WTC11 (cell line): ENCODE results near the gene PCBP3. TPM values are rescaled to one million over a fixed set of nuclear protein-coding genes. Genes with fewer than 3 reads are reported as not detected.
"Not testable (repeated sequence)": the region's sequence is repeated elsewhere in the genome, so short reads cannot be mapped to it uniquely, and the experiment has no call there.

Experiments
- ATAC-seq: fragments of 200-7000 bp; cut with Tn5 transposase; 2 replicates; pipeline ENCODE4 v1.10.0; 2021; ENCODE audit warnings: mild to moderate bottlenecking, moderate library complexity
- CTCF ChIA-PET: fragments of 300-600 bp; sonication (Branson Sonifier 250); formaldehyde crosslinking; loops from one replicate; lab custom pipeline; 2021; ENCODE audit warnings: antibody characterized with exemption; lab: Charles Lee
- POLR2A ChIA-PET: fragments of 350-600 bp; sonication (Branson Sonifier 250); formaldehyde crosslinking; loops from one replicate; lab custom pipeline; 2021; ENCODE audit warnings: antibody characterized with exemption; lab: Charles Lee
- DNase-seq: peaks from one replicate; pipeline ENCODE4 v3.0.0; 2021; ENCODE audit warnings: low spot score
- H3K27ac Mint-ChIP-seq: 2 replicates; pipeline ENCODE4 v1.8.0; 2021; ENCODE audit warnings: mixed read lengths
- H3K27me3 Mint-ChIP-seq: 2 replicates; pipeline ENCODE4 v1.8.0; 2021; ENCODE audit warnings: low read depth, mild to moderate bottlenecking, moderate library complexity, mixed read lengths
- H3K36me3 Mint-ChIP-seq: 2 replicates; pipeline ENCODE4 v1.8.0; 2021; ENCODE audit warnings: mixed read lengths
- H3K4me1 Mint-ChIP-seq: 2 replicates; pipeline ENCODE4 v1.8.0; 2022; ENCODE audit warnings: mixed read lengths
- H3K4me3 Mint-ChIP-seq: 2 replicates; pipeline ENCODE4 v1.8.0; 2021; ENCODE audit warnings: mild to moderate bottlenecking, moderate library complexity, mixed read lengths
- H3K9me3 Mint-ChIP-seq: 2 replicates; pipeline ENCODE4 v1.8.0; 2021; ENCODE audit warnings: mixed read lengths
- E2F1 ChIP-seq: sonication (generic); formaldehyde crosslinking; IDR thresholded peaks from 2 replicates; pipeline ENCODE4 v1.8.0; 2022; ENCODE audit warnings: mild to moderate bottlenecking, missing genetic modification reagents
- EMX1 ChIP-seq: fragments of 250-450 bp; sonication (Bioruptor Pico); IDR thresholded peaks from 2 replicates; pipeline ENCODE4 v1.8.0; 2021; ENCODE audit warnings: mild to moderate bottlenecking
- FOXJ3 ChIP-seq: sonication (generic); formaldehyde crosslinking; IDR thresholded peaks from 2 replicates; pipeline ENCODE4 v1.9.0; 2021; ENCODE audit warnings: missing genetic modification reagents, mild to moderate bottlenecking, borderline replicate concordance
- FOXP4 ChIP-seq: sonication (generic); formaldehyde crosslinking; IDR thresholded peaks from 2 replicates; pipeline ENCODE4 v1.8.0; 2022; ENCODE audit warnings: mild to moderate bottlenecking, missing genetic modification reagents
- NR1H2 ChIP-seq: sonication (generic); formaldehyde crosslinking; IDR thresholded peaks from 2 replicates; pipeline ENCODE4 v1.9.0; 2021; ENCODE audit warnings: mild to moderate bottlenecking, moderate library complexity, missing genetic modification reagents
- PRRX2 ChIP-seq: fragments of 250-450 bp; sonication (Bioruptor Pico); IDR thresholded peaks from 2 replicates; pipeline ENCODE4 v1.8.0; 2021; ENCODE audit warnings: mild to moderate bottlenecking
- SMAD3 ChIP-seq: sonication (generic); formaldehyde crosslinking; IDR thresholded peaks from 2 replicates; pipeline ENCODE4 v1.8.0; 2022; ENCODE audit warnings: missing genetic modification reagents, mild to moderate bottlenecking, borderline replicate concordance
- SOX15 ChIP-seq: fragments of 250-450 bp; sonication (Bioruptor Pico); IDR thresholded peaks from 2 replicates; pipeline ENCODE4 v1.9.0; 2021; ENCODE audit warnings: mild to moderate bottlenecking
- ZBTB43 ChIP-seq: sonication (generic); formaldehyde crosslinking; IDR thresholded peaks from 2 replicates; pipeline ENCODE4 v1.8.1; 2023; ENCODE audit warnings: mild to moderate bottlenecking, missing genetic modification reagents
- ZNF121 ChIP-seq: sonication (generic); formaldehyde crosslinking; IDR thresholded peaks from 2 replicates; pipeline ENCODE4 v1.8.0; 2023; ENCODE audit warnings: missing genetic modification reagents
- ZNF396 ChIP-seq: fragments of 250-450 bp; sonication (Bioruptor Pico); IDR thresholded peaks from 2 replicates; pipeline ENCODE4 v1.8.0; 2021; ENCODE audit warnings: mild to moderate bottlenecking, moderate library complexity, borderline replicate concordance
- ZNF423 ChIP-seq: fragments of 250-450 bp; sonication (Bioruptor Pico); IDR thresholded peaks from 2 replicates; pipeline ENCODE4 v2.1.2; 2022; ENCODE audit warnings: mild to moderate bottlenecking, moderate library complexity
- ZSCAN18 ChIP-seq: fragments of 250-450 bp; sonication (Bioruptor Pico); IDR thresholded peaks from 2 replicates; pipeline ENCODE4 v2.1.2; 2022; ENCODE audit warnings: mild to moderate bottlenecking, moderate library complexity
- total RNA-seq: library from RNA; stranded (reverse); gene quantifications from 3 replicates; pipeline ENCODE4 v1.2.3, GENCODE V29; 2021

The PCBP3 gene
- total RNA-seq, 1 experiment from 2014 or later, result 8.5 TPM

- peaks cover 8% of the 10 kb centered on the region for H3K9me3 Mint-ChIP-seq
- POLR2A ChIA-PET, result no interaction called here
- H3K4me3 Mint-ChIP-seq, result no peak overlapping the region
- H3K27ac Mint-ChIP-seq, result no peak overlapping the region
- TF ChIP-seq ZBTB43 (no peak), PRRX2 (CRISPR knock-in tag) (no peak), EMX1 (CRISPR knock-in tag) (no peak), ZNF121 (no peak)
- CTCF ChIA-PET, result no interaction called here
- no peak for DNase-seq
- H3K4me1 Mint-ChIP-seq, result no peaks in the 10 kb centered on the region
- no peak for ATAC-seq
- H3K27me3 Mint-ChIP-seq, result peaks cover 4% of the 10 kb centered on the region
- peaks cover 3% of the 10 kb centered on the region for H3K36me3 Mint-ChIP-seq
Observed at GRCh38 chr21:45655124-45655523, 11.6 kb downstream of the PCBP3 start.

- H3K27me3 Mint-ChIP-seq, H3K4me3 Mint-ChIP-seq, H3K36me3 Mint-ChIP-seq, DNase-seq, H3K4me1 Mint-ChIP-seq, POLR2A ChIA-PET, ATAC-seq, H3K9me3 Mint-ChIP-seq, H3K27ac Mint-ChIP-seq, CTCF ChIA-PET: not testable (repeated sequence)
Observed at GRCh38 chr21:45656114-45656513, 12.6 kb downstream of the PCBP3 start.

- H3K27me3 Mint-ChIP-seq, H3K36me3 Mint-ChIP-seq, POLR2A ChIA-PET, H3K4me3 Mint-ChIP-seq, DNase-seq, H3K4me1 Mint-ChIP-seq, H3K27ac Mint-ChIP-seq, ATAC-seq: not testable (repeated sequence)
- H3K9me3 Mint-ChIP-seq, result peaks cover 25% of the 10 kb centered on the region
- CTCF ChIA-PET, result interaction anchor here (0.6 kb wide), 1 partner anchor 13 kb away, joined by 3 read pairs; no protein-coding TSS in a partner anchor
Observed at GRCh38 chr21:45661913-45662622, 18.5 kb downstream of the PCBP3 start.

GRCh38 chr21:45662623-45663245 lies 19.2 kb downstream of the PCBP3 start:
- CTCF ChIA-PET, result interaction anchor here (0.6 kb wide), 1 partner anchor 14 kb away, joined by 3 read pairs; no protein-coding TSS in a partner anchor
- ATAC-seq, DNase-seq, H3K4me1 Mint-ChIP-seq, H3K27me3 Mint-ChIP-seq, H3K36me3 Mint-ChIP-seq, H3K27ac Mint-ChIP-seq, H3K4me3 Mint-ChIP-seq, POLR2A ChIA-PET: not testable (repeated sequence)
- H3K9me3 Mint-ChIP-seq, result peaks cover 28% of the 10 kb centered on the region

- no peak for DNase-seq
- POLR2A ChIA-PET, result no interaction called here
- Mint-ChIP-seq H3K27ac (no peak overlapping the region), H3K36me3 (no peaks in the 10 kb centered on the region), H3K9me3 (peaks cover 14% of the 10 kb centered on the region), H3K4me1 (no peaks in the 10 kb centered on the region), H3K4me3 (no peak overlapping the region), H3K27me3 (peaks cover 2% of the 10 kb centered on the region; the same call in 1 of the 2 replicates)
- CTCF ChIA-PET, result no interaction called here
- TF ChIP-seq ZNF396, result no peak
- TF ChIP-seq ZSCAN18 (CRISPR knock-in tag), result no peak
- TF ChIP-seq E2F1 (CRISPR knock-in tag), result no peak
- TF ChIP-seq SMAD3 (CRISPR knock-in tag), result no peak
- no peak for TF ChIP-seq FOXJ3 (CRISPR knock-in tag)
- no peak for TF ChIP-seq ZNF423 (CRISPR knock-in tag)
- TF ChIP-seq NR1H2 (CRISPR knock-in tag), result no peak
- TF ChIP-seq SOX15 (CRISPR knock-in tag), result no peak
- TF ChIP-seq FOXP4 (CRISPR knock-in tag), result no peak
- ATAC-seq, result no peak
Observed at GRCh38 chr21:45669382-45669781, 25.9 kb downstream of the PCBP3 start.
